A673 (cell line): Measurements from ENCODE around the gene CDKN1A. TPM values are rescaled to one million over a fixed set of nuclear protein-coding genes. Genes with fewer than 3 reads are reported as not detected.

Experiments
- BruUV-seq: library from RNA; stranded (reverse); fragments of 400-500 nt; replicated peaks from 2 replicates; lab custom pipeline; 2021; lab: Mats Ljungman, UMichigan
- CTCF ChIA-PET: fragments of 300-600 bp; sonication (Branson Sonifier 250); formaldehyde crosslinking; loops from one replicate; lab custom pipeline; 2022; ENCODE audit warnings: antibody characterized with exemption; lab: Charles Lee
- POLR2A ChIA-PET: fragments of 300-600 bp; sonication (Branson Sonifier 250); formaldehyde crosslinking; loops from one replicate; lab custom pipeline; 2022; ENCODE audit warnings: antibody characterized with exemption; ENCODE audit not compliant: low non-redundant PET; lab: Charles Lee
- DNase-seq: peaks from one replicate; pipeline ENCODE4 v3.0.0-alpha.2; 2015; ENCODE audit warnings: low spot score
- H3K27ac ChIP-seq: fragments of 200-600 bp; sonication (generic); 2 replicates; pipeline ENCODE4 v1.5.1; 2016; ENCODE audit warnings: mixed run types, low read depth, mild to moderate bottlenecking, mixed read lengths, antibody characterized with exemption, low read length; ENCODE audit not compliant: poor library complexity, severe bottlenecking
- H3K27me3 ChIP-seq: fragments of 200-600 bp; sonication (generic); replicated peaks from 2 replicates; pipeline ENCODE4 v1.6.1; 2017; ENCODE audit warnings: mixed run types, low read depth, mild to moderate bottlenecking, mixed read lengths, antibody characterized with exemption, low read length; ENCODE audit not compliant: insufficient read depth, poor library complexity
- H3K36me3 ChIP-seq: fragments of 200-600 bp; sonication (generic); 2 replicates; pipeline ENCODE4 v1.6.1; 2016; ENCODE audit warnings: mixed run types, mild to moderate bottlenecking, mixed read lengths, antibody characterized with exemption, low read length; ENCODE audit not compliant: insufficient read depth, poor library complexity, severe bottlenecking
- H3K4me1 ChIP-seq: fragments of 200-600 bp; sonication (generic); 2 replicates; pipeline ENCODE4 v1.6.1; 2017; ENCODE audit warnings: mixed run types, mild to moderate bottlenecking, mixed read lengths, antibody characterized with exemption, low read length; ENCODE audit not compliant: insufficient read depth, poor library complexity, severe bottlenecking
- H3K4me3 ChIP-seq: fragments of 200-600 bp; sonication (generic); 2 replicates; pipeline ENCODE4 v1.5.1; 2016; ENCODE audit warnings: low read depth, mixed run types, mild to moderate bottlenecking, mixed read lengths, low read length; ENCODE audit not compliant: poor library complexity, severe bottlenecking
- H3K9me3 ChIP-seq: fragments of 200-600 bp; sonication (generic); 2 replicates; pipeline ENCODE4 v1.6.1; 2016; ENCODE audit warnings: mixed run types, low read depth, mild to moderate bottlenecking, mixed read lengths, antibody characterized with exemption, low read length; ENCODE audit not compliant: poor library complexity, severe bottlenecking
- EZH2 ChIP-seq: fragments of 200-600 bp; sonication (generic); IDR thresholded peaks from 2 replicates; pipeline ENCODE4 v1.6.1; 2017; ENCODE audit warnings: borderline replicate concordance, low read depth, mild to moderate bottlenecking, mixed read lengths, antibody characterized with exemption, low read length; ENCODE audit not compliant: poor library complexity, severe bottlenecking
- intact Hi-C: fragments of 100-400 bp; cut with micrococcal nuclease; formaldehyde crosslinking; loops from one replicate; pipeline ENCODE4 v1.10.0; 2022; ENCODE audit not compliant: unreplicated experiment
- total RNA-seq: library from RNA; stranded (reverse); gene quantifications from 2 replicates; pipeline ENCODE4 v1.2.3, GENCODE V29; 2021
- TF ChIP-seq, protein P1 (sequence below): fragments of 300-800, 200-600 bp; sonication (generic); conservative IDR thresholded peaks from 2 replicates; pipeline ENCODE4 v1.5.1; 2017; ENCODE audit warnings: low read depth, mild to moderate bottlenecking, antibody characterized with exemption, low read length, moderate library complexity, mixed read lengths

The CDKN1A gene
- total RNA-seq, 1 experiment from 2014 or later = 33.6 TPM

DNA sequence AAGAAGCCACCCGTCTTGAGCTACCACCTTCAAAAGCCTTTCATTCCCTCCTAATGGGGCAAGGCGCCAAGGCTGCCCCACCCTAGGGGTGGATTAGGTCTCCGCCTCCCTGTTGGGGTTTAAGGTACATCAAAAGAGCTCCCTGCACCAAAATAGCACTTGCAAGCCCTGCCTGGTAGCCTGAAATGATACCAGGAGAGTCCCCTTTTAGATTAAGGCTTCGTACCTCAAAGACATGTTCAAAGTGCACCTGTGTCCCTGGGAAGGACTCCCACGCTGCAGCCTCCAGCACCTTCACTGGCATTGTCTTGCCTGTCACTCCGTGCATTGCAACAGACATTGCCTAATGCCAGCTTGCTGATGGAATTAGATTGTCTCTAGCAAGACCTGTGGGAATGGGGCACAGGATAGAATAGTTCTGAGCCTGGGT lies 15.7 kb upstream of the CDKN1A start:
- Histone ChIP-seq H3K36me3 (no peaks in the 10 kb centered on the region), H3K27ac (peak overlapping the region; percentile 8), H3K4me1 (peaks cover 30% of the 10 kb centered on the region), H3K9me3 (no peaks in the 10 kb centered on the region), H3K27me3 (no peaks in the 10 kb centered on the region), H3K4me3 (no peak overlapping the region)
- POLR2A ChIA-PET = no interaction called here
- no TSS peak for BruUV-seq
- intact Hi-C loops = no loop called here
- no peak for TF ChIP-seq EZH2
- TF ChIP-seq, protein P1, sequence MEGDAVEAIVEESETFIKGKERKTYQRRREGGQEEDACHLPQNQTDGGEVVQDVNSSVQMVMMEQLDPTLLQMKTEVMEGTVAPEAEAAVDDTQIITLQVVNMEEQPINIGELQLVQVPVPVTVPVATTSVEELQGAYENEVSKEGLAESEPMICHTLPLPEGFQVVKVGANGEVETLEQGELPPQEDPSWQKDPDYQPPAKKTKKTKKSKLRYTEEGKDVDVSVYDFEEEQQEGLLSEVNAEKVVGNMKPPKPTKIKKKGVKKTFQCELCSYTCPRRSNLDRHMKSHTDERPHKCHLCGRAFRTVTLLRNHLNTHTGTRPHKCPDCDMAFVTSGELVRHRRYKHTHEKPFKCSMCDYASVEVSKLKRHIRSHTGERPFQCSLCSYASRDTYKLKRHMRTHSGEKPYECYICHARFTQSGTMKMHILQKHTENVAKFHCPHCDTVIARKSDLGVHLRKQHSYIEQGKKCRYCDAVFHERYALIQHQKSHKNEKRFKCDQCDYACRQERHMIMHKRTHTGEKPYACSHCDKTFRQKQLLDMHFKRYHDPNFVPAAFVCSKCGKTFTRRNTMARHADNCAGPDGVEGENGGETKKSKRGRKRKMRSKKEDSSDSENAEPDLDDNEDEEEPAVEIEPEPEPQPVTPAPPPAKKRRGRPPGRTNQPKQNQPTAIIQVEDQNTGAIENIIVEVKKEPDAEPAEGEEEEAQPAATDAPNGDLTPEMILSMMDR = no peak
- CTCF ChIA-PET = no interaction called here
- DNase-seq = no peak

DNA sequence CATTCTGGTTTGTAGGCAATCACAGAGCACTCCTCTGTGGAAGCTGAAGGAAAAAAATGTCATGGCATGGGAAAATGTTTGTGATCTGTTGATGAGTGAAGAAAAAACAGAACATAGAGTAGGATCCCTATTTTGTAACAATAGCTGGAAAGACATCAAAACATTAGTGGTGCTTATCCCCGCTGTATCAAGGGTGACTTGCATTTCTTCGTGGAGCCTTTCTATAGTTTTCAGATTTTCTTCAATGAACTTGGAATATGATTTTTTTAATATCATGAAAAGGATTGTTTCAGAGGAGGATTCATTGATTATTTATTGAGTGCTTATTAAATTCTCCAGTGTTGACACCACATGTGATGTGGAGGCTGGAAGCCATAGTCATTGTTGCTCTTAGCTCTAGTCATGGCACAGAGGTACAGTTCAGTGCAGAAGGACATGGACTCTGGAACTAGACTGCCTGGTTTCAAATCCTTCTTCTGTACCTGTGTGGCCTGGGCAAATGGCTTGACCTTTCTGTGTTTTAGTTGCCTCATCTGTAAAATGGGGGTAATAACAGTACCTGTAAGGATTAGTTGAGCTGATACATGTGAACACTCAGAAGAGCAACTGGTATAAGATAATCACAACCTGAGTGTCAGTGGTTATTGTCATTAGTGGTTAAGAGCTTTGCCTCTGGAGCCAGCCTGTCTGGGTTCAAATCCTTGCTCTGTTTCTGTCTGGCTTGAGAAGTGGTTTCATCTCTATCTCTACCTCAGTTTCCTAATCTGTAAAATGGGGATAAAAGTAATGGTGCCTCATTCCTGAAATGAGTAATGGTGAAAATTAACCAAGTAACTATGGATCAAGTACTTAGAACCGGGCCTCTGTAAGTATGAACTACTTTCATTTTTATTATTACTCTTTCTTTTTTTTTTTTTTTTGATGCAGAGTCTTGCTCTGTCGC lies 14.7 kb upstream of the CDKN1A start:
- intact Hi-C loops = no loop called here
- Histone ChIP-seq H3K4me1 (peaks cover 35% of the 10 kb centered on the region), H3K36me3 (no peaks in the 10 kb centered on the region), H3K27me3 (no peaks in the 10 kb centered on the region), H3K4me3 (no peak overlapping the region), H3K27ac (no peak overlapping the region), H3K9me3 (no peaks in the 10 kb centered on the region)
- DNase-seq = no peak
- TF ChIP-seq EZH2 = no peak
- TF ChIP-seq, protein P1 = no peak
- no TSS peak for BruUV-seq
- POLR2A ChIA-PET = no interaction called here
- CTCF ChIA-PET = no interaction called here

DNA sequence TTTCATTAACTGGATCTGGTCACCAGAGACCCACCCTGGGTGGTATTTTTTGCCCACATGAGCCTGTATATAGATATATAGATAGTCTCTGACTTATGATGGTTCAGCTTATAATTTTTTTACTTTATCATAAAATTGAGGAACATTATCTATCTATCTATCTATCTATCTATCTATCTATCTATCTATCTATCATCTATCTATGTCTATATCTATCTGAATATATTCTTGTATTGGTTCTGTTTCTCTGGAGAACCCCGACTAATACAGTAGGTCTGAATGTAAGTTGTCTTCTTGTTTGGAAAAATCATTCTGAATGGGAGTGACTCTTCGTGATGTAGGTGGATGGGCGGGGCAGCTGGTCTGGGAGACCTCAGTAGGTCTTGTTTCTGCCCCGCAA lies 13.3 kb upstream of the CDKN1A start:
- Histone ChIP-seq H3K4me3 (no peak overlapping the region), H3K27me3 (no peaks in the 10 kb centered on the region), H3K36me3 (no peaks in the 10 kb centered on the region), H3K4me1 (peaks cover 33% of the 10 kb centered on the region), H3K9me3 (no peaks in the 10 kb centered on the region), H3K27ac (no peak overlapping the region)
- ChIA-PET POLR2A (no interaction called here), CTCF (no interaction called here)
- no TSS peak for BruUV-seq
- TF ChIP-seq, protein P1 = no peak
- TF ChIP-seq EZH2 = no peak
- no peak for DNase-seq
- intact Hi-C loops = no loop called here
